Measurements from ENCODE around the gene SHISAL2A.

SHISAL2A gene

GRCh38 chr1:52659851-52660596, 27.1 kb downstream of the SHISAL2A start:
- ChIA-PET POLR2A (no interaction called here), CTCF (interaction anchor here (1.0 to 2.1 kb wide), 9 partner anchors 8 to 48 kb away, joined by 3 to 7 read pairs (median 5); no protein-coding TSS in a partner anchor)
- DNase-seq (ENCODE audit: extremely low spot score), result no peak
- TF ChIP-seq CTCF (IDR thresholded peaks at IDR 0.05; ENCODE audit: control extremely low read depth, extremely low read depth, low read depth, missing control alignments), result no peak

GRCh38 chr1:52660807-52661206, 27.8 kb downstream of the SHISAL2A start:
- ChIA-PET POLR2A (no interaction called here), CTCF (interaction anchor here (1.4 to 2.1 kb wide), 3 partner anchors 9 to 19 kb away, joined by 5 to 7 read pairs (median 5); no protein-coding TSS in a partner anchor)

GRCh38 chr1:52662645-52663313, 29.8 kb downstream of the SHISAL2A start:
- ChIA-PET CTCF (interaction anchor here (1.4 kb wide), 1 partner anchor 17 kb away, joined by 3 read pairs; no protein-coding TSS in a partner anchor), POLR2A (no interaction called here)
- DNase-seq (ENCODE audit: extremely low spot score), result no peak
- TF ChIP-seq CTCF (IDR thresholded peaks at IDR 0.05; ENCODE audit: control extremely low read depth, extremely low read depth, low read depth, missing control alignments), result no peak

More at GRCh38 chr1:52660807-52661206, 27.8 kb downstream of the SHISAL2A start:
- TF ChIP-seq CTCF (IDR thresholded peaks at IDR 0.05; ENCODE audit: control extremely low read depth, extremely low read depth, low read depth, missing control alignments), result no peak
- no peak for DNase-seq (ENCODE audit: extremely low spot score)

- no peak for DNase-seq (ENCODE audit: extremely low spot score)
- POLR2A ChIA-PET, result no interaction called here
- TF ChIP-seq CTCF (IDR thresholded peaks at IDR 0.05; ENCODE audit: control extremely low read depth, extremely low read depth, low read depth, missing control alignments), result no peak
- CTCF ChIA-PET, result interaction anchor here (1.4 kb wide), 1 partner anchor 16 kb away, joined by 3 read pairs; no protein-coding TSS in a partner anchor
These were observed 30.7 kb downstream of the SHISAL2A start for GRCh38 chr1:52663716-52664115.

GRCh38 chr1:52665006-52665941, 32.3 kb downstream of the SHISAL2A start:
- CTCF ChIA-PET, result interaction anchor here (0.9 to 2.7 kb wide), 4 partner anchors 20 to 84 kb away, joined by 3 to 13 read pairs (median 4); no protein-coding TSS in a partner anchor
- DNase-seq (ENCODE audit: extremely low spot score), result no peak
- POLR2A ChIA-PET, result interaction anchor here (0.6 kb wide), 1 partner anchor 30 kb away, joined by 15 read pairs; no protein-coding TSS in a partner anchor
- no peak for TF ChIP-seq CTCF (IDR thresholded peaks at IDR 0.05; ENCODE audit: control extremely low read depth, extremely low read depth, low read depth, missing control alignments)

- DNase-seq (ENCODE audit: extremely low spot score), result no peak
- TF ChIP-seq CTCF (IDR thresholded peaks at IDR 0.05; ENCODE audit: control extremely low read depth, extremely low read depth, low read depth, missing control alignments), result no peak
- ChIA-PET CTCF (interaction anchor here (0.9 to 2.7 kb wide), 6 partner anchors 18 to 538 kb away, joined by 3 to 13 read pairs (median 4); no protein-coding TSS in a partner anchor), POLR2A (no interaction called here)
These were observed 34.3 kb downstream of the SHISAL2A start for GRCh38 chr1:52667290-52667689.
